Neural cell (in vitro differentiated cells): ENCODE measurements around the gene LRRTM2. TPM values are rescaled to one million over a fixed set of nuclear protein-coding genes. Genes with fewer than 3 reads are reported as not detected.

Experiments used
- H2AFZ ChIP-seq: fragments of 200-600, 300-800 bp; sonication (generic), shearing (Covaris generic); 2 replicates; pipeline ENCODE4 v1.6.0; 2014; ENCODE audit warnings: low read depth, mild to moderate bottlenecking, antibody characterized with exemption, low read length, moderate library complexity
- H3F3A ChIP-seq: fragments of 200-600 bp; shearing (Covaris generic); 2 replicates; pipeline ENCODE4 v1.6.1; 2016; ENCODE audit warnings: mild to moderate bottlenecking, moderate library complexity, mixed read lengths, antibody characterized with exemption, low read length; ENCODE audit not compliant: insufficient read depth, poor library complexity, severe bottlenecking
- H3K27ac ChIP-seq: fragments of 200-600, 300-800 bp; sonication (generic), shearing (Covaris generic); 2 replicates; pipeline ENCODE4 v1.5.1; 2014; ENCODE audit warnings: mild to moderate bottlenecking, low read length, moderate library complexity
- H3K27me3 ChIP-seq: fragments of 300-800, 200-600 bp; sonication (generic), shearing (Covaris generic); 2 replicates; pipeline ENCODE4 v1.6.0; 2014; ENCODE audit warnings: mild to moderate bottlenecking, low read depth, low read length, moderate library complexity; ENCODE audit not compliant: insufficient read depth
- H3K36me3 ChIP-seq: fragments of 300-800, 200-600 bp; sonication (generic), shearing (Covaris generic); 2 replicates; pipeline ENCODE4 v1.5.1; 2014; ENCODE audit warnings: mild to moderate bottlenecking, antibody characterized with exemption, low read length, moderate library complexity; ENCODE audit not compliant: insufficient read depth
- H3K4me2 ChIP-seq: fragments of 300-800, 200-600 bp; sonication (generic), shearing (Covaris generic); 2 replicates; pipeline ENCODE4 v1.6.0; 2014; ENCODE audit warnings: mild to moderate bottlenecking, low read length
- H3K4me3 ChIP-seq: fragments of 300-800, 200-600 bp; sonication (generic), shearing (Covaris generic); 2 replicates; pipeline ENCODE4 v1.5.1; 2014; ENCODE audit warnings: mild to moderate bottlenecking, low read length, moderate library complexity
- H3K79me2 ChIP-seq: fragments of 200-600 bp; shearing (Covaris generic); replicated peaks from 2 replicates; pipeline ENCODE4 v1.6.0; 2014; ENCODE audit warnings: mild to moderate bottlenecking, low read length, moderate library complexity; ENCODE audit not compliant: insufficient read depth
- H3K9ac ChIP-seq: fragments of 300-800, 200-600 bp; sonication (generic), shearing (Covaris generic); 2 replicates; pipeline ENCODE4 v1.6.1; 2016; ENCODE audit warnings: mild to moderate bottlenecking, low read length, mixed read lengths
- H3K9me2 ChIP-seq: fragments of 200-600 bp; shearing (Covaris generic); 2 replicates; pipeline ENCODE4 v1.6.1; 2016; ENCODE audit warnings: mild to moderate bottlenecking, low read length, mixed read lengths; ENCODE audit not compliant: insufficient read depth
- H3K9me3 ChIP-seq: fragments of 200-600, 300-800 bp; sonication (generic), shearing (Covaris generic); 2 replicates; pipeline ENCODE4 v1.6.1; 2016; ENCODE audit warnings: mild to moderate bottlenecking, mixed run types, low read length, moderate library complexity, mixed read lengths
- H4K20me1 ChIP-seq: fragments of 200-600 bp; shearing (Covaris generic); 2 replicates; pipeline ENCODE4 v1.6.1; 2016; ENCODE audit warnings: mild to moderate bottlenecking, mixed run types; ENCODE audit not compliant: insufficient read depth
- CTCF ChIP-seq: fragments of 450-650 bp; IDR thresholded peaks from 2 replicates; pipeline ENCODE4 v1.5.1; 2014; ENCODE audit warnings: antibody characterized with exemption, mild to moderate bottlenecking, moderate library complexity; ENCODE audit not compliant: poor library complexity, severe bottlenecking
- EP300 ChIP-seq: fragments of 450-650 bp; conservative IDR thresholded peaks from 2 replicates; pipeline ENCODE4 v1.6.1; 2014; ENCODE audit warnings: antibody characterized with exemption, mild to moderate bottlenecking, moderate library complexity; ENCODE audit not compliant: poor library complexity, severe bottlenecking
- EZH2 ChIP-seq: fragments of 200-600, 300-800 bp; shearing (Covaris generic), sonication (generic); IDR thresholded peaks from 2 replicates; pipeline ENCODE4 v1.6.1; 2014; ENCODE audit warnings: antibody characterized with exemption, low read length, borderline replicate concordance, mild to moderate bottlenecking; ENCODE audit not compliant: insufficient read depth, poor library complexity, severe bottlenecking
- MXI1 ChIP-seq: fragments of 450-650 bp; conservative IDR thresholded peaks from 2 replicates; pipeline ENCODE4 v1.6.1; 2014; ENCODE audit warnings: antibody characterized with exemption, mild to moderate bottlenecking; ENCODE audit not compliant: poor library complexity, severe bottlenecking
- POLR2AphosphoS5 ChIP-seq: IDR thresholded peaks from 2 replicates; pipeline ENCODE4 v1.6.1; 2012
- RAD21 ChIP-seq: fragments of 450-650 bp; conservative IDR thresholded peaks from 2 replicates; pipeline ENCODE4 v1.6.1; 2014; ENCODE audit warnings: antibody characterized with exemption, mild to moderate bottlenecking, moderate library complexity
- SMC3 ChIP-seq: fragments of 450-650 bp; conservative IDR thresholded peaks from 2 replicates; pipeline ENCODE4 v1.6.1; 2014; ENCODE audit warnings: antibody characterized with exemption, mild to moderate bottlenecking, moderate library complexity; ENCODE audit not compliant: poor library complexity
- TAF1 ChIP-seq: IDR thresholded peaks from 2 replicates; pipeline ENCODE4 v1.6.1; 2012; ENCODE audit warnings: low read depth
- polyA plus RNA-seq: library from polyadenylated mRNA; depleted of rRNA; stranded (reverse); fragments of >200 nt; gene quantifications from 2 replicates; pipeline ENCODE4 v1.2.3, GENCODE V29; 2014
- TF ChIP-seq, protein P1 (sequence below): IDR thresholded peaks from 2 replicates; pipeline ENCODE4 v1.6.1; 2012; ENCODE audit warnings: borderline replicate concordance

The LRRTM2 gene
- polyA plus RNA-seq, 1 donor from 2014 or later: 5.9 TPM

- Histone ChIP-seq H3K79me2 (peaks cover 40% of the 10 kb centered on the region), H3K27me3 (no peaks in the 10 kb centered on the region), H3K4me3 (peak overlapping the region; percentile 66), H3K9me3 (no peaks in the 10 kb centered on the region), H3K36me3 (no peaks in the 10 kb centered on the region), H4K20me1 (no peaks in the 10 kb centered on the region), H3K4me2 (peak overlapping the region; percentile 90), H3K9ac (peak overlapping the region; percentile 71), H2AFZ (no peak overlapping the region), H3K9me2 (no peaks in the 10 kb centered on the region), H3F3A (no peaks in the 10 kb centered on the region), H3K27ac (peak overlapping the region; percentile 91)
- TF ChIP-seq POLR2AphosphoS5: no peak
- TF ChIP-seq, protein P1, sequence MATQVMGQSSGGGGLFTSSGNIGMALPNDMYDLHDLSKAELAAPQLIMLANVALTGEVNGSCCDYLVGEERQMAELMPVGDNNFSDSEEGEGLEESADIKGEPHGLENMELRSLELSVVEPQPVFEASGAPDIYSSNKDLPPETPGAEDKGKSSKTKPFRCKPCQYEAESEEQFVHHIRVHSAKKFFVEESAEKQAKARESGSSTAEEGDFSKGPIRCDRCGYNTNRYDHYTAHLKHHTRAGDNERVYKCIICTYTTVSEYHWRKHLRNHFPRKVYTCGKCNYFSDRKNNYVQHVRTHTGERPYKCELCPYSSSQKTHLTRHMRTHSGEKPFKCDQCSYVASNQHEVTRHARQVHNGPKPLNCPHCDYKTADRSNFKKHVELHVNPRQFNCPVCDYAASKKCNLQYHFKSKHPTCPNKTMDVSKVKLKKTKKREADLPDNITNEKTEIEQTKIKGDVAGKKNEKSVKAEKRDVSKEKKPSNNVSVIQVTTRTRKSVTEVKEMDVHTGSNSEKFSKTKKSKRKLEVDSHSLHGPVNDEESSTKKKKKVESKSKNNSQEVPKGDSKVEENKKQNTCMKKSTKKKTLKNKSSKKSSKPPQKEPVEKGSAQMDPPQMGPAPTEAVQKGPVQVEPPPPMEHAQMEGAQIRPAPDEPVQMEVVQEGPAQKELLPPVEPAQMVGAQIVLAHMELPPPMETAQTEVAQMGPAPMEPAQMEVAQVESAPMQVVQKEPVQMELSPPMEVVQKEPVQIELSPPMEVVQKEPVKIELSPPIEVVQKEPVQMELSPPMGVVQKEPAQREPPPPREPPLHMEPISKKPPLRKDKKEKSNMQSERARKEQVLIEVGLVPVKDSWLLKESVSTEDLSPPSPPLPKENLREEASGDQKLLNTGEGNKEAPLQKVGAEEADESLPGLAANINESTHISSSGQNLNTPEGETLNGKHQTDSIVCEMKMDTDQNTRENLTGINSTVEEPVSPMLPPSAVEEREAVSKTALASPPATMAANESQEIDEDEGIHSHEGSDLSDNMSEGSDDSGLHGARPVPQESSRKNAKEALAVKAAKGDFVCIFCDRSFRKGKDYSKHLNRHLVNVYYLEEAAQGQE: no peak
- no peak for TF ChIP-seq MXI1
- no peak for TF ChIP-seq SMC3
- no peak for TF ChIP-seq EZH2
- TF ChIP-seq TAF1: no peak
- no peak for TF ChIP-seq CTCF
- no peak for TF ChIP-seq EP300
- no peak for TF ChIP-seq RAD21
Measured at GRCh38 chr5:138874241-138874640, 894 bp downstream of the LRRTM2 start.

DNA sequence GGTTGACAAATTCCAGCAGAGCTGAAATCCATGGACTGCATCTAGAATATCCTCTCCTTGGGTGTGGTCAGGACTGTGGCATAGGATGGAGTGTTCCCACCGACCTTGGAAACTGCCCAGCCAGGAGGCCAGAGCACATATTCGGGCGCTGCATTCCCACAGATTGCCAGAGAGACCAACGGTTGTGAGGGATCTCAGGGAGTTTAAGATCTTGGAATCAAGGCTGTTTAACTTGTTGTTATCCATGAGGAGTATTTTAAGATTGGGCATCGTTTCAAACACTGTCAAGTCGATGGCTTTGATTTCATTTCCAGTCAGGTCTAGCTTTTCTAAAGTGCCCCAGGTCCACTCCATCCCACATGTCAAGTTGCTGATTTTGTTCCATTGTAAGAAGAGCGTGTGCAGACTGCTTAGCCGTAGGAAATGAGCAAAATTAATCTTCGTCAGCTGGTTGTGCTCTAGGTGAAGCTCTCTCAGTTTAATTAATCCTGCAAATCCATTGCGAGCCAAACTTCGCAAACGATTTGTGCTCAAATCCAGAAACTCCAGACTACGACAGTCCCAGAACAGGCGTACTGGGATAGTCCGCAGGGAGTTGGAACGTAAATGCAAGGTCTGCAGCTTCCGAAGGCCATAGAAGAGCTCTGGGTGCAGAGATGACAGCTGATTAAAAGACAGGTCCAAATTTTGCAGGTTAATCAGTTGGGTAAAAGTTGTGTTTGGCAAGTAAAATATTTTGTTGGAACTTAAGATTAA lies 1.5 kb downstream of the LRRTM2 start:
- no peaks in the 10 kb centered on the region for H3K9me3 ChIP-seq
- H3K36me3 ChIP-seq: no peaks in the 10 kb centered on the region
- H3F3A ChIP-seq: no peaks in the 10 kb centered on the region
- no peaks in the 10 kb centered on the region for H4K20me1 ChIP-seq
- no peak overlapping the region for H2AFZ ChIP-seq
- H3K4me3 ChIP-seq: peak overlapping the region; percentile 66
- TF ChIP-seq EZH2 (no peak), CTCF (no peak), SMC3 (no peak), MXI1 (no peak), RAD21 (no peak), EP300 (no peak), TAF1 (no peak), POLR2AphosphoS5 (no peak)
- TF ChIP-seq, protein P1: no peak
- H3K27ac ChIP-seq: peak overlapping the region; percentile 91
- no peak overlapping the region for H3K9ac ChIP-seq
- H3K4me2 ChIP-seq: peak overlapping the region; percentile 90
- no peaks in the 10 kb centered on the region for H3K27me3 ChIP-seq
- H3K9me2 ChIP-seq: no peaks in the 10 kb centered on the region
- H3K79me2 ChIP-seq: peaks cover 45% of the 10 kb centered on the region
